ENCODE results near the gene ATG14.

ATG14 gene

GRCh38 chr14:55399183-55399582 lies 12.4 kb downstream of the ATG14 start:
- DNase-seq (ENCODE audit: extremely low read depth, low read depth) = no peak
- H3K4me3 ChIP-seq (replicated peaks; ENCODE audit: low read depth, low read length) = no peak overlapping the region
- TF ChIP-seq CTCF (IDR thresholded peaks at IDR 0.05; ENCODE audit: low read depth, low read length, missing control alignments) = no peak

DNA sequence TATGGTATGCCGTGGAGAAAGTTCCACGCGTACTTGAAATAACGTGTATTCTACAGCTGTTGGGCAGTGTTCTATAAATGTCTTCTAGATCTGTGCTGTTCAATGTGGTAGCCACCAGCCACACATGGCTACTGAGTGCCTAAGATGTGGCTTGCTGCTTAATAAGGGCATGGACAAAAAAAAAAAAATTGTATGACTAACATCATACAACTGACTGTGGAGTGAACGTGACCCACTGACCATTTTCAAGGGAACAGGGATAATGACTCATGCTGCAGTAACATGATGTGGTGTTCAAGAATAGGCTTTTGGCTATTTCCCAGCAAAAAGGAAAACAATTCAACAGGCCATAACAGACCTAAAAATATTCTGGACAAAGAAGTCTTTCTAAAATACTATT lies 13.0 kb downstream of the ATG14 start:
- no peak for TF ChIP-seq CTCF (IDR thresholded peaks at IDR 0.05; ENCODE audit: low read depth, low read length, missing control alignments)
- H3K4me3 ChIP-seq (replicated peaks; ENCODE audit: low read depth, low read length) = no peak overlapping the region
- DNase-seq (ENCODE audit: extremely low read depth, low read depth) = peak; percentile 98

GRCh38 chr14:55389330-55389729 lies 22.3 kb downstream of the ATG14 start:
- no peak overlapping the region for H3K4me3 ChIP-seq (replicated peaks; ENCODE audit: low read depth, low read length)
- TF ChIP-seq CTCF (IDR thresholded peaks at IDR 0.05; ENCODE audit: low read depth, low read length, missing control alignments) = no peak
- DNase-seq (ENCODE audit: extremely low read depth, low read depth) = peak; percentile 64

DNA sequence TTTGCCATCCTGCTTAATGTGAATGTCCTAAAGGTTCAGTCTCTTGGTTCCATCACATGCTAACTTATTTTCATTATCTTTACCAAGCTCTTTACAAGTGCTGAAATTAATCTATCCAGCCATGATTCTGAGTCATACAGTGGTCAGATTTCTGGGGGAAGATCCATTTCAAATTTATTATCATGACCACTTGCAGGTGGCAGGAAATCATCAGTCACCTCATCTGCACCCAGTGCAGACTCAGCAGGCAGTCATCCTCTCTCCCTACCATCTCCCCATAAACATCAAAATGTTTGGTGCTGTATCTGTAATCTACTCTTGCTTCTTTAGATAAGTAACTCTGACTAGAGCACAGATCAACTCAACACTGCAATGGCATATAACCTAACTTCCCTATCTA lies 23.5 kb downstream of the ATG14 start:
- no peak overlapping the region for H3K4me3 ChIP-seq (replicated peaks; ENCODE audit: low read depth, low read length)
- no peak for TF ChIP-seq CTCF (IDR thresholded peaks at IDR 0.05; ENCODE audit: low read depth, low read length, missing control alignments)
- DNase-seq (ENCODE audit: extremely low read depth, low read depth) = peak; percentile 63

GRCh38 chr14:55387121-55387520 lies 24.5 kb downstream of the ATG14 start:
- no peak for TF ChIP-seq CTCF (IDR thresholded peaks at IDR 0.05; ENCODE audit: low read depth, low read length, missing control alignments)
- no peak for DNase-seq (ENCODE audit: extremely low read depth, low read depth)
- no peak overlapping the region for H3K4me3 ChIP-seq (replicated peaks; ENCODE audit: low read depth, low read length)

- DNase-seq (ENCODE audit: extremely low read depth, low read depth) = no peak
- TF ChIP-seq CTCF (IDR thresholded peaks at IDR 0.05; ENCODE audit: low read depth, low read length, missing control alignments) = no peak
- no peak overlapping the region for H3K4me3 ChIP-seq (replicated peaks; ENCODE audit: low read depth, low read length)
Observed at GRCh38 chr14:55386037-55386808, 25.4 kb downstream of the ATG14 start.

DNA sequence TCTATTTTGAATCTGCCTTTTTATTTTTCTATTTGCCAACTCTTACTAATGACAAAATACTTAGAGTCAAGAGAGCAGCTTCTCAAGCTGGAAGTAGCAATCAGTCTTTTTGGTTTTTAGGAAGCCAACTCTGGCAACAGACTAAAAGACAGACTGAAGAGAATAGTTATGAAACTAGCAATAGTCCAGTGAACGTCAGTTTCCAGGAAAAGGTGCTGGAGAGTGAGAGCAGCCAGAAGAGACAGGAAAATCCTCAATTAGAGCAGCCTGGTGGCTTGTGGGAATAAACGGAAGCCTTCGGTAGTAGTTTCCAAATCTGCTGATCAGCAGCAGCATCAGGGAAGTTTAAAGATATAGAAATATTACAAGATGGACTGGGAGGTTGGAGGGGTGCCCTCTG lies 27.1 kb downstream of the ATG14 start:
- no peak for DNase-seq (ENCODE audit: extremely low read depth, low read depth)
- no peak overlapping the region for H3K4me3 ChIP-seq (replicated peaks; ENCODE audit: low read depth, low read length)
- no peak for TF ChIP-seq CTCF (IDR thresholded peaks at IDR 0.05; ENCODE audit: low read depth, low read length, missing control alignments)

Measured in HFF-Myc (cell line).